Measurements from ENCODE around the gene TMEM131L. TPM values are rescaled to one million over a fixed set of nuclear protein-coding genes. Genes with fewer than 3 reads are reported as not detected.

The TMEM131L gene
- total and polyA plus RNA-seq, 2 donors (not counting 3 experiments of a cell fraction or from before 2014, with no cell fraction given) = 7.7 to 21.2 TPM

DNA sequence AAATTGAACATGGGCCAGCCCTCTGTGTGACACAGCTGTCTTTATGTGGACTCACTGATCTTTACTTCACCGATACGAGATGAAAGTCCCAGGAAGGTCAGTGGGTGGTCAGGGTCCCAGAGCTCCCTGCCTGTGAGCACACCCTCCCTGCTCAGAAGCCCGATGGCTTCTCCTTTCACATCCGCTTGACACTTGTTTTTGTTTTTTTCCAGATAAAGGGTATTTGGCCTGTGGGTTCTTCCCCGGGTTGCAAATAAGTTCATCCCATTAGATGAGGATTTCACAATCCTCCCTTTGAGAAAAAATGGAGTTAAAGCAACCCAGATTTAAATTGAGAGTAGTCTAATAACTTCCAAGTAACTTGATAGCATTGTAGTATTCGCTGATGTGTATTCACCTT lies 169.7 kb downstream of the TMEM131L start:
- TF ChIP-seq GATA2 (IDR thresholded peaks at IDR 0.05; ENCODE audit: insufficient read depth, insufficient read length, low read depth, low read length) (no peak), JUN (IDR thresholded peaks at IDR 0.05; ENCODE audit: borderline replicate concordance, insufficient read depth, insufficient read length, low read depth) (no peak), MYC (IDR thresholded peaks at IDR 0.05; ENCODE audit: low read depth, low read length) (no peak), POLR2A (IDR thresholded peaks at IDR 0.05; ENCODE audit: low read depth, low read length) (no peak), FOS (IDR thresholded peaks at IDR 0.05; ENCODE audit: borderline replicate concordance, insufficient read depth, low read length) (no peak), POLR2AphosphoS5 (IDR thresholded peaks at IDR 0.05; ENCODE audit: insufficient read depth, low read depth, low read length) (no peak)
- TF ChIP-seq, protein P1, sequence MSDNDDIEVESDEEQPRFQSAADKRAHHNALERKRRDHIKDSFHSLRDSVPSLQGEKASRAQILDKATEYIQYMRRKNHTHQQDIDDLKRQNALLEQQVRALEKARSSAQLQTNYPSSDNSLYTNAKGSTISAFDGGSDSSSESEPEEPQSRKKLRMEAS (IDR thresholded peaks at IDR 0.05; ENCODE audit: insufficient read depth, insufficient read length) = no peak
- TF ChIP-seq, protein P2, sequence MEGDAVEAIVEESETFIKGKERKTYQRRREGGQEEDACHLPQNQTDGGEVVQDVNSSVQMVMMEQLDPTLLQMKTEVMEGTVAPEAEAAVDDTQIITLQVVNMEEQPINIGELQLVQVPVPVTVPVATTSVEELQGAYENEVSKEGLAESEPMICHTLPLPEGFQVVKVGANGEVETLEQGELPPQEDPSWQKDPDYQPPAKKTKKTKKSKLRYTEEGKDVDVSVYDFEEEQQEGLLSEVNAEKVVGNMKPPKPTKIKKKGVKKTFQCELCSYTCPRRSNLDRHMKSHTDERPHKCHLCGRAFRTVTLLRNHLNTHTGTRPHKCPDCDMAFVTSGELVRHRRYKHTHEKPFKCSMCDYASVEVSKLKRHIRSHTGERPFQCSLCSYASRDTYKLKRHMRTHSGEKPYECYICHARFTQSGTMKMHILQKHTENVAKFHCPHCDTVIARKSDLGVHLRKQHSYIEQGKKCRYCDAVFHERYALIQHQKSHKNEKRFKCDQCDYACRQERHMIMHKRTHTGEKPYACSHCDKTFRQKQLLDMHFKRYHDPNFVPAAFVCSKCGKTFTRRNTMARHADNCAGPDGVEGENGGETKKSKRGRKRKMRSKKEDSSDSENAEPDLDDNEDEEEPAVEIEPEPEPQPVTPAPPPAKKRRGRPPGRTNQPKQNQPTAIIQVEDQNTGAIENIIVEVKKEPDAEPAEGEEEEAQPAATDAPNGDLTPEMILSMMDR (IDR thresholded peaks at IDR 0.05; ENCODE audit: extremely low read depth in 1 of 2, insufficient read depth in 1 of 2, low read depth in 1 of 2, low read length in 2 of 2) = no peak
- intact Hi-C loops (cut with micrococcal nuclease) (no loop called here), dilution Hi-C loops (cut with MboI; ENCODE audit: extremely low pct_ligation_motif_present, low sequenced_read_pairs) (no loop called here)
- Histone ChIP-seq H3K27me3 (ENCODE audit: control insufficient read depth in 2 of 2, insufficient read depth in 2 of 2, low read length in 2 of 2) (no peaks in the 10 kb centered on the region), H3K9me3 (replicated peaks; ENCODE audit: control insufficient read depth, insufficient read depth, low read length) (no peaks in the 10 kb centered on the region), H3K9me1 (replicated peaks; ENCODE audit: control insufficient read depth, extremely low read depth, insufficient read depth, low read length) (no peaks in the 10 kb centered on the region), H3K4me2 (ENCODE audit: insufficient read depth, low read length) (no peak overlapping the region), H2AFZ (ENCODE audit: low read depth, low read length) (no peak overlapping the region), H3K79me2 (ENCODE audit: control insufficient read depth, insufficient read depth, low read length) (no peaks in the 10 kb centered on the region), H3K27ac (ENCODE audit: insufficient read depth, low read depth, low read length) (no peak overlapping the region), H3K36me3 (ENCODE audit: control insufficient read depth in 2 of 2, extremely low read depth in 1 of 2, insufficient read depth in 2 of 2, low read length in 2 of 2) (peaks cover 9 to 17% of the 10 kb centered on the region in 2 experiments), H4K20me1 (replicated peaks; ENCODE audit: control insufficient read depth, extremely low read depth, insufficient read depth, low read length) (no peaks in the 10 kb centered on the region), H3K4me1 (ENCODE audit: control insufficient read depth, extremely low read depth, insufficient read depth, low read length) (no peaks in the 10 kb centered on the region), H3K4me3 (replicated peaks in 1 of 3; ENCODE audit: insufficient read depth in 1 of 3, low read depth in 1 of 3, low read length in 3 of 3) (no peak overlapping the region), H3K9ac (replicated peaks; ENCODE audit: extremely low read depth, insufficient read depth, low read length) (no peak overlapping the region)
- POLR2A ChIA-PET = no interaction called here
- BruUV-seq (replicated peaks) = no TSS peak
- FAIRE-seq = no peak
- CTCF ChIA-PET = interaction anchor here (1.0 to 7.1 kb wide), 4 partner anchors 9 to 114 kb away, joined by 3 to 96 read pairs (median 11); no protein-coding TSS in a partner anchor
- no peak for DNase-seq (ENCODE audit: low read depth, low spot score)

Measured in endothelial cell of umbilical vein (primary cell).